T-helper 22 cell (primary cell): Measurements from ENCODE around the gene CASP2.

Source experiments
- DNase-seq: peaks from one replicate; pipeline ENCODE4 v3.0.0-alpha.2; 2020; ENCODE audit warnings: low read depth

The CASP2 gene

GRCh38 chr7:143287935-143288826 lies at the start of gene CASP2:
TSS of gene CASP2 (plus strand) at chr7:143288351. CDS start at chr7:143288456, 105 bp downstream.
- peak; percentile 99 for DNase-seq

- DNase-seq, result no peak
Observed at GRCh38 chr7:143239813-143240212, 48.3 kb upstream of the CASP2 start.

GRCh38 chr7:143240291-143241168 lies 47.6 kb upstream of the CASP2 start:
- peak; percentile 42 for DNase-seq

- DNase-seq, result no peak
Observed at GRCh38 chr7:143242306-143242705, 45.8 kb upstream of the CASP2 start.

GRCh38 chr7:143243111-143243510 lies 45.0 kb upstream of the CASP2 start:
- DNase-seq, result no peak

GRCh38 chr7:143243614-143244013 lies 44.5 kb upstream of the CASP2 start:
- DNase-seq, result no peak

- DNase-seq, result no peak
Observed at GRCh38 chr7:143244321-143244720, 43.8 kb upstream of the CASP2 start.

GRCh38 chr7:143245123-143245522 lies 43.0 kb upstream of the CASP2 start:
- DNase-seq, result no peak

- no peak for DNase-seq
Observed at GRCh38 chr7:143247372-143247771, 40.8 kb upstream of the CASP2 start.

- DNase-seq, result no peak
Observed at GRCh38 chr7:143248761-143249354, 39.3 kb upstream of the CASP2 start.

GRCh38 chr7:143250199-143250598 lies 38.0 kb upstream of the CASP2 start:
- DNase-seq, result no peak

GRCh38 chr7:143250822-143251221 lies 37.3 kb upstream of the CASP2 start:
- DNase-seq, result no peak

GRCh38 chr7:143252006-143252405 lies 36.1 kb upstream of the CASP2 start:
- no peak for DNase-seq

- no peak for DNase-seq
Observed at GRCh38 chr7:143255564-143255963, 32.6 kb upstream of the CASP2 start.

- DNase-seq, result no peak
Observed at GRCh38 chr7:143256325-143256724, 31.8 kb upstream of the CASP2 start.

GRCh38 chr7:143256932-143257331 lies 31.2 kb upstream of the CASP2 start:
- no peak for DNase-seq

- no peak for DNase-seq
Observed at GRCh38 chr7:143257501-143257900, 30.6 kb upstream of the CASP2 start.

GRCh38 chr7:143258831-143259230 lies 29.3 kb upstream of the CASP2 start:
- no peak for DNase-seq

- no peak for DNase-seq
Observed at GRCh38 chr7:143259765-143260164, 28.4 kb upstream of the CASP2 start.

- DNase-seq, result no peak
Observed at GRCh38 chr7:143261901-143262300, 26.2 kb upstream of the CASP2 start.

GRCh38 chr7:143263266-143264195 lies 24.6 kb upstream of the CASP2 start, which contains the start of gene GSTK1:
TSS of gene GSTK1 (plus strand) at chr7:143263441. CDS start at chr7:143263514, 73 bp downstream.
- DNase-seq, result peak; percentile 72
